HepG2 (cell line): ENCODE measurements around the gene ATG13. TPM values are rescaled to one million over a fixed set of nuclear protein-coding genes. Genes with fewer than 3 reads are reported as not detected.
A peak's percentile ranks its signal among the peaks of the same experiment; 100 is the strongest.

Source experiments
- ATAC-seq: fragments of 200-7000 bp; cut with Tn5 transposase; 3 replicates; pipeline ENCODE4 v1.9.1; 2020; ENCODE audit warnings: mild to moderate bottlenecking, moderate library complexity
- BruUV-seq: library from RNA; stranded (reverse); fragments of 400-500 nt; replicated peaks from 2 replicates; lab custom pipeline; 2021; lab: Mats Ljungman, UMichigan
- CTCF ChIA-PET: fragments of 300-600 bp; formaldehyde crosslinking; extraction: SDS; loops from one replicate; lab custom pipeline; 2021; ENCODE audit warnings: low total read pairs, inconsistent platforms, low intra/inter-chr PET ratio; lab: Yijun Ruan, JAX
- POLR2A ChIA-PET: fragments of 350-600 bp; sonication (Branson Sonifier 250); formaldehyde crosslinking; loops from one replicate; lab custom pipeline; 2020; ENCODE audit warnings: antibody characterized with exemption, inconsistent platforms; lab: Yijun Ruan, JAX
- DNase-seq: peaks from one replicate; pipeline ENCODE4 v3.0.0-alpha.2; 2015; ENCODE audit warnings: low spot score
- FAIRE-seq: peaks from 3 replicates; lab custom pipeline; 2011; peaks lifted over from hg19 to GRCh38; lab: Jason Lieb, UNC
- H2AFZ ChIP-seq: one replicate; pipeline ENCODE4 v1.6.1; 2011; ENCODE audit warnings: low read length, inconsistent platforms
- H3K27ac ChIP-seq: fragments of 300-600 bp; 3 replicates; pipeline ENCODE4 v1.8.0; 2011; ENCODE audit warnings: mixed run types, mild to moderate bottlenecking, mixed read lengths, low read length, inconsistent platforms; ENCODE audit not compliant: insufficient read depth; ENCODE audit errors: extremely low read length
- H3K27me3 ChIP-seq, 2 experiments: fragments of 200-600 bp in 1 of 2; 2 replicates in 1 of 2; 3 replicates in 1 of 2; pipeline versions ENCODE4 v1.6.0 to v1.8.0; 2011; ENCODE audit warnings: low read length in 2 of 2, mild to moderate bottlenecking in 2 of 2, moderate library complexity in 2 of 2, inconsistent platforms in 1 of 2; ENCODE audit not compliant: insufficient read depth in 2 of 2, control insufficient read depth in 1 of 2
- H3K36me3 ChIP-seq, 2 experiments: fragments of 200-600 bp in 1 of 2; replicated peaks in 1 of 2; 2 replicates in 1 of 2; 3 replicates in 1 of 2; pipeline versions ENCODE4 v1.5.1 to v1.8.0; 2011; ENCODE audit warnings: low read length in 2 of 2, inconsistent platforms in 1 of 2; ENCODE audit not compliant: insufficient read depth in 2 of 2, control insufficient read depth in 1 of 2
- H3K4me1 ChIP-seq: 2 replicates; pipeline ENCODE4 v1.5.1; 2012; ENCODE audit warnings: low read length, inconsistent platforms; ENCODE audit not compliant: insufficient read depth
- H3K4me2 ChIP-seq: 2 replicates; pipeline ENCODE4 v1.6.0; 2011; ENCODE audit warnings: low read depth, low read length, inconsistent platforms
- H3K4me3 ChIP-seq, 3 experiments: fragments of 200-600 bp in 1 of 3; sonication (generic), shearing (Covaris generic) in 1 of 3; replicated peaks in 1 of 3; 2 replicates each; pipeline ENCODE4 v1.5.1; 2011 to 2016; ENCODE audit warnings: low read length in 3 of 3, inconsistent platforms in 2 of 3, low read depth in 2 of 3, mild to moderate bottlenecking in 2 of 3, control low read depth in 1 of 3, mixed read lengths in 1 of 3; ENCODE audit not compliant: insufficient read depth in 1 of 3
- H3K79me2 ChIP-seq: one replicate; pipeline ENCODE4 v1.6.1; 2011; ENCODE audit warnings: low read length, inconsistent platforms; ENCODE audit not compliant: insufficient read depth
- H3K9ac ChIP-seq: 2 replicates; pipeline ENCODE4 v1.6.0; 2011; ENCODE audit warnings: mild to moderate bottlenecking, low read depth, low read length, inconsistent platforms; ENCODE audit not compliant: insufficient read depth
- H3K9me3 ChIP-seq: 2 replicates; pipeline ENCODE4 v1.5.1; 2012; ENCODE audit warnings: mild to moderate bottlenecking, low read length
- H4K20me1 ChIP-seq: 2 replicates; pipeline ENCODE4 v1.6.0; 2011; ENCODE audit warnings: inconsistent platforms, mild to moderate bottlenecking, low read length, moderate library complexity; ENCODE audit not compliant: insufficient read depth
- AKAP8 ChIP-seq: sonication (generic); formaldehyde crosslinking; IDR thresholded peaks from 2 replicates; pipeline ENCODE4 v1.5.1; 2020; ENCODE audit warnings: mild to moderate bottlenecking, missing genetic modification reagents
- ASH2L ChIP-seq: fragments of 300-600, 200-600 bp; sonication (generic); IDR thresholded peaks from 2 replicates; pipeline ENCODE4 v1.7.0; 2017; ENCODE audit warnings: low read depth, mild to moderate bottlenecking, moderate library complexity, mixed read lengths, low read length; ENCODE audit not compliant: insufficient read length
- ATF7 ChIP-seq, 2 experiments: fragments of 450-650 bp in 1 of 2; sonication (generic) in 1 of 2; formaldehyde crosslinking in 1 of 2; IDR thresholded peaks; 2 replicates each; pipeline versions ENCODE4 v1.4.0 to v1.6.1; 2016 to 2020; ENCODE audit warnings: antibody characterized with exemption in 1 of 2, mild to moderate bottlenecking in 1 of 2, missing genetic modification reagents in 1 of 2
- ATM ChIP-seq: fragments of 450-650 bp; IDR thresholded peaks from 2 replicates; pipeline ENCODE4 v1.7.1; 2017; ENCODE audit warnings: mild to moderate bottlenecking, borderline replicate concordance
- ATRX ChIP-seq: sonication (generic); formaldehyde crosslinking; IDR thresholded peaks from 2 replicates; pipeline ENCODE4 v1.4.0; 2020; ENCODE audit warnings: missing genetic modification reagents, borderline replicate concordance
- DPF2 ChIP-seq: sonication (generic); formaldehyde crosslinking; IDR thresholded peaks from 2 replicates; pipeline ENCODE4 v1.4.0; 2020; ENCODE audit warnings: mild to moderate bottlenecking, low read depth, missing genetic modification reagents, borderline replicate concordance
- FOXC1 ChIP-seq: sonication (generic); formaldehyde crosslinking; IDR thresholded peaks from 2 replicates; pipeline ENCODE4 v1.8.0; 2022; ENCODE audit warnings: mild to moderate bottlenecking, missing genetic modification reagents, borderline replicate concordance
- HMG20B ChIP-seq: conservative IDR thresholded peaks from 2 replicates; pipeline ENCODE4 v1.6.1; 2016; ENCODE audit warnings: missing genetic modification reagents, missing compliant biosample characterization
- HNRNPUL1 ChIP-seq: fragments of 200-400 bp; formaldehyde crosslinking; IDR thresholded peaks from 2 replicates; pipeline ENCODE4 v1.6.1; 2017; ENCODE audit warnings: low read depth, mild to moderate bottlenecking, low read length, moderate library complexity
- HOXD1 ChIP-seq: sonication (generic); formaldehyde crosslinking; IDR thresholded peaks from 2 replicates; pipeline ENCODE4 v1.5.0; 2020; ENCODE audit warnings: missing genetic modification reagents
- MED1 ChIP-seq: sonication (generic); formaldehyde crosslinking; IDR thresholded peaks from 2 replicates; pipeline ENCODE4 v1.4.0; 2020; ENCODE audit warnings: missing genetic modification reagents
- MTA1 ChIP-seq: sonication (generic); formaldehyde crosslinking; IDR thresholded peaks from 2 replicates; pipeline ENCODE4 v1.4.0; 2020; ENCODE audit warnings: missing genetic modification reagents, mild to moderate bottlenecking, borderline replicate concordance
- NFIC ChIP-seq: IDR thresholded peaks from 2 replicates; pipeline ENCODE4 v1.6.1; 2012; ENCODE audit warnings: mild to moderate bottlenecking, low read length, inconsistent platforms
- POGZ ChIP-seq: sonication (generic); formaldehyde crosslinking; IDR thresholded peaks from 2 replicates; pipeline ENCODE4 v1.4.0; 2020; ENCODE audit warnings: mild to moderate bottlenecking, missing genetic modification reagents
- RAD21 ChIP-seq: fragments of 450-650 bp; formaldehyde crosslinking; IDR thresholded peaks from 2 replicates; pipeline ENCODE4 v1.5.0; 2020; ENCODE audit warnings: mild to moderate bottlenecking
- RXRA ChIP-seq: sonication (generic); formaldehyde crosslinking; IDR thresholded peaks from 2 replicates; pipeline ENCODE4 v1.5.1; 2020; ENCODE audit warnings: missing genetic modification reagents
- RXRB ChIP-seq: IDR thresholded peaks from 2 replicates; pipeline ENCODE4 v1.6.1; 2016; ENCODE audit warnings: borderline replicate concordance, missing genetic modification reagents, missing compliant biosample characterization
- SP1 ChIP-seq, 2 experiments: fragments of 450-650 bp in 1 of 2; sonication (generic) in 1 of 2; formaldehyde crosslinking in 1 of 2; IDR thresholded peaks; 2 replicates each; pipeline versions ENCODE4 v1.4.0 to v1.6.1; 2016 to 2020; ENCODE audit warnings: missing genetic modification reagents in 1 of 2
- ZBTB21 ChIP-seq: sonication (generic); formaldehyde crosslinking; IDR thresholded peaks from 2 replicates; pipeline ENCODE4 v1.4.0; 2020; ENCODE audit warnings: missing genetic modification reagents
- ZFP36L2 ChIP-seq: sonication (generic); formaldehyde crosslinking; IDR thresholded peaks from 2 replicates; pipeline ENCODE4 v1.4.0; 2020; ENCODE audit warnings: missing genetic modification reagents
- ZNF18 ChIP-seq: sonication (generic); formaldehyde crosslinking; IDR thresholded peaks from 2 replicates; pipeline ENCODE4 v1.8.0; 2022; ENCODE audit warnings: mild to moderate bottlenecking, missing genetic modification reagents; ENCODE audit not compliant: insufficient replicate concordance
- ZNF501 ChIP-seq: sonication (generic); formaldehyde crosslinking; IDR thresholded peaks from 2 replicates; pipeline ENCODE4 v1.5.1; 2020; ENCODE audit warnings: mild to moderate bottlenecking, moderate library complexity, missing genetic modification reagents
- ZNF660 ChIP-seq: sonication (generic); formaldehyde crosslinking; IDR thresholded peaks from 2 replicates; pipeline ENCODE4 v1.5.1; 2020; ENCODE audit warnings: mild to moderate bottlenecking, low read depth, missing genetic modification reagents, borderline replicate concordance
- WGBS: methylation state at CpG from one replicate; pipeline ENCODE4 v1.1.6; 2017; ENCODE audit warnings: low lambda C conversion rate; 5-methylcytosine and 5-hydroxymethylcytosine counted together
- in situ Hi-C: cut with HindIII; loops from 2 replicates; pipeline ENCODE4 v1.10.0; 2017; ENCODE audit warnings: low pct_unique_long_range_greater_than_20kb; ENCODE audit not compliant: extremely low pct_ligation_motif_present
- intact Hi-C: fragments of 100-400 bp; cut with micrococcal nuclease; formaldehyde crosslinking; loops from one replicate; pipeline ENCODE4 v1.10.0; 2022; ENCODE audit not compliant: unreplicated experiment
- polyA plus RNA-seq, 8 experiments: library from polyadenylated mRNA; depleted of rRNA in 3 of 8; stranded (reverse) in 7 of 8; unstranded in 1 of 8; fragments of >200 nt; fragmentation: Illumina TruSeq in 4 of 8; extraction: Trizol in 4 of 8; gene quantifications; 2 replicates each; pipeline versions ENCODE4 v1.2.1 to v1.2.3, GENCODE V29; 2011 to 2016; ENCODE audit warnings: low read depth in 4 of 8, missing spikeins in 1 of 8, mixed read lengths in 1 of 8; ENCODE audit not compliant: insufficient read depth in 1 of 8
- total RNA-seq, 5 experiments: library from RNA; depleted of rRNA; stranded (reverse); fragments of >200 nt; fragmentation: Illumina TruSeq; extraction: Trizol; gene quantifications; 2 replicates each; pipeline ENCODE4 v1.2.3, GENCODE V29; 2016; ENCODE audit warnings: low read depth in 1 of 5

The ATG13 gene
- total and polyA plus RNA-seq, 2 of the 13 experiments (the other 11 are each of a cell fraction or from before 2014, with no cell fraction given) = 55.0 to 77.3 TPM

- no peak for TF ChIP-seq ZNF18 (CRISPR knock-in tag)
- TF ChIP-seq RXRB = no peak
- no peak for TF ChIP-seq ATM
- TF ChIP-seq ATF7 (IDR thresholded peaks at IDR 0.05) = no peak
- no peak for TF ChIP-seq ATF7 (CRISPR knock-in tag; IDR thresholded peaks at IDR 0.05)
- TF ChIP-seq NFIC = no peak
These were observed 8.0 kb upstream of the ATG13 start (continued) for GRCh38 chr11:46609386-46609785.

DNA sequence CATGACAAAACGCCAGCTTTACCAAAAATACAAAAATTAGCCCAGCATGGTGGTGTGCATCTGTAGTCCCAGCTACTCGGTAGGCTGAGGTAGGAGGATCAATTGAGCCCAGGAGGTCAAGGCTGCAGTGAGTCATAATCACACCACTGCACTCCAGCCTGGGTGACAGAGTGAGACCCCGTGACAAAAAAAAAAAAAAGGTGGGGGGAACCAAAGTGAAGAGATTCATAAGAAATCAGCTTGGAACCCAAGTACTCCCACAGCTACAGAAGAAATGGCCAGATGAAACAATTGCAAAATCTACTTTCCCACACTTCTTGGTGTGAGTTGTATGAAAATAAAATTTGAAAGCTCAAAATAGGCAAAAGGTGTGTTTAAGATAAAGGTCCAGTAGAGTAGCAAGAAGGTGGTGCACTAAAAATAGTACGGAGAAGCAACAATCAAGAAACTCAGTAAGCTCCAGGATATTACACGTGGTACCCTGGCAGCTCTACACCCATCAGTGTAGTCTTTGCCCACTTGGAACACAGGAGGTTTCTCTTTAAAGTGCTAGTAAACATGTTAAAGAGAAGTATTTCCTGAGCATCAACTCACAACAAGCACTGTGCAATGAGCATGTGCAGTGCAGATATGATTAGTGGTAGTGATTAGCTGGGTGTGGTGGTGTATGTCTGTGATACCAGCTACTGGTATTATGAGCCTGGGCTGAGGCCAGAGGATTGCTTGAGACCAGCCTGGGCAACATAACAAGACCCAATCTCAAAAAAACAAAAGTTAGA, 5.6 kb upstream of the ATG13 start:
- no peaks in the 10 kb centered on the region for H3K27me3 ChIP-seq
- H3K4me1 ChIP-seq = peaks cover 45% of the 10 kb centered on the region
- no peaks in the 10 kb centered on the region for H3K79me2 ChIP-seq
- no peaks in the 10 kb centered on the region for H4K20me1 ChIP-seq
- FAIRE-seq (no peak), DNase-seq (peak; percentile 51), ATAC-seq (peak; percentile 72)
- ChIA-PET CTCF (no interaction called here), POLR2A (interaction anchor here (0.7 to 2.8 kb wide), 4 partner anchors 13 to 219 kb away, joined by 4 to 14 read pairs (median 9); partner anchors contain the start of gene AMBRA1)
- H3K9ac ChIP-seq = peak overlapping the region; percentile 20
- peak overlapping the region; percentile 48 for H3K4me2 ChIP-seq
- no peak overlapping the region for H3K4me3 ChIP-seq
- 43% methylated on average over 5 of the region's 5 CpGs for WGBS
- intact Hi-C loops = no loop called here
- BruUV-seq = no TSS peak
- in situ Hi-C loops = no loop called here
- H3K27ac ChIP-seq = peak overlapping the region; percentile 72
- no peaks in the 10 kb centered on the region for H3K9me3 ChIP-seq
- no peak overlapping the region for H2AFZ ChIP-seq
- H3K36me3 ChIP-seq = no peaks in the 10 kb centered on the region
- TF ChIP-seq HOXD1 (CRISPR knock-in tag) (no peak), AKAP8 (no peak), ZNF660 (no peak), HMG20B (CRISPR knock-in tag) (no peak), DPF2 (peak; percentile 52; the same call in 1 of the 2 replicates), RAD21 (no peak), ZBTB21 (CRISPR knock-in tag) (no peak), FOXC1 (CRISPR knock-in tag) (no peak), ZNF501 (0 out of 2 replicates have a peak, but pooled peaks have one; percentile 8), SP1 (IDR thresholded peaks at IDR 0.05) (no peak), SP1 (CRISPR knock-in tag; IDR thresholded peaks at IDR 0.05) (no peak), POGZ (CRISPR knock-in tag) (peak; percentile 44), ATRX (CRISPR knock-in tag) (no peak), ASH2L (no peak), MTA1 (CRISPR knock-in tag) (no peak), MED1 (CRISPR knock-in tag) (peak; percentile 17; the same call in 1 of the 2 replicates), HNRNPUL1 (no peak), RXRA (CRISPR knock-in tag) (no peak), ZFP36L2 (CRISPR knock-in tag) (no peak)
